22Rv1 (cell line): ENCODE data around the gene PRDM16.

Source experiments
- ZFX ChIP-seq: fragments of 450-650 bp; IDR thresholded peaks from 2 replicates; pipeline ENCODE4 v1.6.1; 2017; ENCODE audit warnings: antibody characterized with exemption, borderline replicate concordance
- TF ChIP-seq, protein P1 (sequence below): fragments of 450-650 bp; IDR thresholded peaks from 2 replicates; pipeline ENCODE4 v1.5.1; 2017; ENCODE audit warnings: mild to moderate bottlenecking

GRCh38 chr1:3213730-3214129 is 144.7 kb downstream of the PRDM16 start:
- TF ChIP-seq, protein P1, sequence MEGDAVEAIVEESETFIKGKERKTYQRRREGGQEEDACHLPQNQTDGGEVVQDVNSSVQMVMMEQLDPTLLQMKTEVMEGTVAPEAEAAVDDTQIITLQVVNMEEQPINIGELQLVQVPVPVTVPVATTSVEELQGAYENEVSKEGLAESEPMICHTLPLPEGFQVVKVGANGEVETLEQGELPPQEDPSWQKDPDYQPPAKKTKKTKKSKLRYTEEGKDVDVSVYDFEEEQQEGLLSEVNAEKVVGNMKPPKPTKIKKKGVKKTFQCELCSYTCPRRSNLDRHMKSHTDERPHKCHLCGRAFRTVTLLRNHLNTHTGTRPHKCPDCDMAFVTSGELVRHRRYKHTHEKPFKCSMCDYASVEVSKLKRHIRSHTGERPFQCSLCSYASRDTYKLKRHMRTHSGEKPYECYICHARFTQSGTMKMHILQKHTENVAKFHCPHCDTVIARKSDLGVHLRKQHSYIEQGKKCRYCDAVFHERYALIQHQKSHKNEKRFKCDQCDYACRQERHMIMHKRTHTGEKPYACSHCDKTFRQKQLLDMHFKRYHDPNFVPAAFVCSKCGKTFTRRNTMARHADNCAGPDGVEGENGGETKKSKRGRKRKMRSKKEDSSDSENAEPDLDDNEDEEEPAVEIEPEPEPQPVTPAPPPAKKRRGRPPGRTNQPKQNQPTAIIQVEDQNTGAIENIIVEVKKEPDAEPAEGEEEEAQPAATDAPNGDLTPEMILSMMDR: no peak
- TF ChIP-seq ZFX: no peak
